Peyer's patch (tissue), 4 donors: ENCODE measurements around the gene IRF2. TPM values are rescaled to one million over a fixed set of nuclear protein-coding genes. Genes with fewer than 3 reads are reported as not detected.

Experiments
- DNase-seq, 3 donors: peaks; one replicate each; pipeline ENCODE4 v3.0.0-alpha.2; 2017 to 2019
- H3K27ac ChIP-seq, 4 donors: fragments of 200-600 bp; sonication (generic); one replicate each; pipeline ENCODE4 v1.5.1; 2016 to 2019
- H3K27me3 ChIP-seq, 2 donors: fragments of 200-600 bp; sonication (generic); one replicate each; pipeline ENCODE4 v1.5.1; 2019
- H3K36me3 ChIP-seq, 3 donors: fragments of 200-600 bp; sonication (generic); one replicate each; pipeline ENCODE4 v1.5.1; 2016 to 2019
- H3K4me1 ChIP-seq, 4 donors: fragments of 200-600 bp; sonication (generic); one replicate each; pipeline ENCODE4 v1.5.1; 2016 to 2019
- H3K4me3 ChIP-seq, 4 donors: fragments of 200-600 bp; sonication (generic); 1 replicate in 3 of 4; 2 replicates in 1 of 4; pipeline ENCODE4 v1.5.1; 2016 to 2019; ENCODE audit warnings: mild to moderate bottlenecking in 1 of 4
- H3K9me3 ChIP-seq, 4 donors: fragments of 200-600 bp; sonication (generic); one replicate each; pipeline ENCODE4 v1.5.1; 2016 to 2019; ENCODE audit warnings: mild to moderate bottlenecking in 1 of 4
- CTCF ChIP-seq, 6 experiments: fragments of 450-650 bp in 4 of 6; fragments of 200-600 bp in 2 of 6; sonication (generic) in 1 of 6; IDR thresholded peaks; one replicate each; pipeline ENCODE4 v1.5.1; 2017 to 2019; ENCODE audit warnings: antibody characterized with exemption in 6 of 6, mild to moderate bottlenecking in 3 of 6, moderate library complexity in 1 of 6
- POLR2A ChIP-seq, 2 donors: fragments of 450-650 bp; IDR thresholded peaks; one replicate each; pipeline ENCODE4 v1.5.1; 2017; ENCODE audit warnings: antibody characterized with exemption in 2 of 2, mild to moderate bottlenecking in 2 of 2, moderate library complexity in 2 of 2
- total RNA-seq, 4 donors: library from RNA; depleted of rRNA; stranded (reverse); fragments of >200 nt; gene quantifications; one replicate each; pipeline ENCODE4 v1.1.0, GENCODE V29; 2016

IRF2 gene
- total RNA-seq, 4 donors from 2014 or later, result 28.0 to 42.8 (median 39.2) TPM

- Histone ChIP-seq H3K27me3 (no peaks in the 10 kb centered on the region), H3K4me1 (peaks cover 3 to 27% (median 10%) of the 10 kb centered on the region in 4 donors)
These were observed 121.5 kb downstream of the IRF2 start for GRCh38 chr4:184352891-184353290.

GRCh38 chr4:184351560-184352451 is 122.5 kb downstream of the IRF2 start:
- H3K36me3 ChIP-seq, result no peaks in the 10 kb centered on the region
- H3K27ac ChIP-seq, result no peak overlapping the region
- H3K4me1 ChIP-seq, result peaks cover 9 to 36% (median 15%) of the 10 kb centered on the region in 4 donors
- H3K9me3 ChIP-seq, result no peaks in the 10 kb centered on the region
- no peak for TF ChIP-seq POLR2A (IDR thresholded peaks at IDR 0.05)
- no peak for TF ChIP-seq CTCF (IDR thresholded peaks at IDR 0.05)
- H3K27me3 ChIP-seq, result no peaks in the 10 kb centered on the region
- DNase-seq, result no peak
- H3K4me3 ChIP-seq, result no peak overlapping the region

More at GRCh38 chr4:184352891-184353290, 121.5 kb downstream of the IRF2 start:
- no peak for DNase-seq
- no peak overlapping the region for H3K27ac ChIP-seq
- H3K9me3 ChIP-seq, result no peaks in the 10 kb centered on the region
- H3K36me3 ChIP-seq, result no peaks in the 10 kb centered on the region
- TF ChIP-seq POLR2A (IDR thresholded peaks at IDR 0.05) (no peak), CTCF (IDR thresholded peaks at IDR 0.05) (no peak)
- no peak overlapping the region for H3K4me3 ChIP-seq

- peaks cover 9 to 45% (median 16%) of the 10 kb centered on the region in 4 donors for H3K4me1 ChIP-seq
- H3K9me3 ChIP-seq, result no peaks in the 10 kb centered on the region
- H3K27ac ChIP-seq, result no peak overlapping the region
- H3K4me3 ChIP-seq, result no peak overlapping the region
- TF ChIP-seq POLR2A (IDR thresholded peaks at IDR 0.05) (no peak), CTCF (IDR thresholded peaks at IDR 0.05) (no peak)
- no peaks in the 10 kb centered on the region for H3K36me3 ChIP-seq
- no peaks in the 10 kb centered on the region for H3K27me3 ChIP-seq
- DNase-seq, result no peak
These were observed 123.4 kb downstream of the IRF2 start for GRCh38 chr4:184350964-184351363.

- H3K9me3 ChIP-seq, result no peaks in the 10 kb centered on the region
- no peaks in the 10 kb centered on the region for H3K27me3 ChIP-seq
- H3K4me1 ChIP-seq, result peaks cover 9 to 51% (median 16%) of the 10 kb centered on the region in 4 donors
- no peaks in the 10 kb centered on the region for H3K36me3 ChIP-seq
- TF ChIP-seq POLR2A (IDR thresholded peaks at IDR 0.05), result no peak
- no peak for TF ChIP-seq CTCF (IDR thresholded peaks at IDR 0.05)
- no peak overlapping the region for H3K4me3 ChIP-seq
- peak overlapping the region in 2 of 4 donors; percentile 79 to 99 for H3K27ac ChIP-seq
- no peak for DNase-seq
These were observed 124.0 kb downstream of the IRF2 start for GRCh38 chr4:184350213-184350817.

- Histone ChIP-seq H3K4me1 (peaks cover 9 to 53% (median 14%) of the 10 kb centered on the region in 4 donors), H3K4me3 (no peak overlapping the region), H3K27ac (peak overlapping the region; percentile 18 to 99 (median 86)), H3K36me3 (no peaks in the 10 kb centered on the region), H3K9me3 (no peaks in the 10 kb centered on the region), H3K27me3 (no peaks in the 10 kb centered on the region)
- TF ChIP-seq CTCF (IDR thresholded peaks at IDR 0.05) (no peak), POLR2A (IDR thresholded peaks at IDR 0.05) (no peak)
- DNase-seq, result peak in 2 of 3 donors; percentile 57 to 61
These were observed 124.9 kb downstream of the IRF2 start for GRCh38 chr4:184349283-184350039.
